Measurements from ENCODE around the gene PABPN1L.

DNA sequence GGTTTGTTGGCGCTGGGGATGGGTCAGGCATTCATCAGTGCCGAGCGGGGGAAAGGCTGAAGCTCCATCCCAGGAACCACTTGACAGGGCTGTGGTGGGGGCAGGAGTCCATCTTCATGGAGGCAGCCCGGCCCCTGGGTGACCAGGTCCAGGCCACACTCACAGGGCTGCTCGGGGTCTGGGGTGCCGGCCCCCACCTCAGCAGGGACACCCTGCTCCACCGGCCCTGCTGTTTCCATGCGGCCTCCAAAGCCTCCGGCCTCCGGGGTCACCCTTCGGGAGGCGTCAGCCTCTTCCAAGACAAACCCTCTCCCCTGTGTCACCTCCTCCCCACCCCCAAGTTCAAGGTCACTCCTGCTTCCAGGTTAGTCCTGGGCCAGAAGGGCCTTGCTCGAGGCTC lies 31.8 kb downstream of the PABPN1L start:
- TF ChIP-seq, protein P1, sequence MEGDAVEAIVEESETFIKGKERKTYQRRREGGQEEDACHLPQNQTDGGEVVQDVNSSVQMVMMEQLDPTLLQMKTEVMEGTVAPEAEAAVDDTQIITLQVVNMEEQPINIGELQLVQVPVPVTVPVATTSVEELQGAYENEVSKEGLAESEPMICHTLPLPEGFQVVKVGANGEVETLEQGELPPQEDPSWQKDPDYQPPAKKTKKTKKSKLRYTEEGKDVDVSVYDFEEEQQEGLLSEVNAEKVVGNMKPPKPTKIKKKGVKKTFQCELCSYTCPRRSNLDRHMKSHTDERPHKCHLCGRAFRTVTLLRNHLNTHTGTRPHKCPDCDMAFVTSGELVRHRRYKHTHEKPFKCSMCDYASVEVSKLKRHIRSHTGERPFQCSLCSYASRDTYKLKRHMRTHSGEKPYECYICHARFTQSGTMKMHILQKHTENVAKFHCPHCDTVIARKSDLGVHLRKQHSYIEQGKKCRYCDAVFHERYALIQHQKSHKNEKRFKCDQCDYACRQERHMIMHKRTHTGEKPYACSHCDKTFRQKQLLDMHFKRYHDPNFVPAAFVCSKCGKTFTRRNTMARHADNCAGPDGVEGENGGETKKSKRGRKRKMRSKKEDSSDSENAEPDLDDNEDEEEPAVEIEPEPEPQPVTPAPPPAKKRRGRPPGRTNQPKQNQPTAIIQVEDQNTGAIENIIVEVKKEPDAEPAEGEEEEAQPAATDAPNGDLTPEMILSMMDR (IDR thresholded peaks at IDR 0.05): no peak
- TF ChIP-seq, protein P2, sequence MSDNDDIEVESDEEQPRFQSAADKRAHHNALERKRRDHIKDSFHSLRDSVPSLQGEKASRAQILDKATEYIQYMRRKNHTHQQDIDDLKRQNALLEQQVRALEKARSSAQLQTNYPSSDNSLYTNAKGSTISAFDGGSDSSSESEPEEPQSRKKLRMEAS (IDR thresholded peaks at IDR 0.05): no peak
- TF ChIP-seq POLR2A (IDR thresholded peaks at IDR 0.05; ENCODE audit: low read length): no peak
- TF ChIP-seq, protein P3, sequence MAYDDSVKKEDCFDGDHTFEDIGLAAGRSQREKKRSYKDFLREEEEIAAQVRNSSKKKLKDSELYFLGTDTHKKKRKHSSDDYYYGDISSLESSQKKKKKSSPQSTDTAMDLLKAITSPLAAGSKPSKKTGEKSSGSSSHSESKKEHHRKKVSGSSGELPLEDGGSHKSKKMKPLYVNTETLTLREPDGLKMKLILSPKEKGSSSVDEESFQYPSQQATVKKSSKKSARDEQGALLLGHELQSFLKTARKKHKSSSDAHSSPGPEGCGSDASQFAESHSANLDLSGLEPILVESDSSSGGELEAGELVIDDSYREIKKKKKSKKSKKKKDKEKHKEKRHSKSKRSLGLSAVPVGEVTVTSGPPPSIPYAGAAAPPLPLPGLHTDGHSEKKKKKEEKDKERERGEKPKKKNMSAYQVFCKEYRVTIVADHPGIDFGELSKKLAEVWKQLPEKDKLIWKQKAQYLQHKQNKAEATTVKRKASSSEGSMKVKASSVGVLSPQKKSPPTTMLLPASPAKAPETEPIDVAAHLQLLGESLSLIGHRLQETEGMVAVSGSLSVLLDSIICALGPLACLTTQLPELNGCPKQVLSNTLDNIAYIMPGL (CRISPR knock-in tag; IDR thresholded peaks at IDR 0.05; ENCODE audit: borderline replicate concordance): no peak
- TF ChIP-seq RFX5 (IDR thresholded peaks at IDR 0.05): no peak
- no peak for TF ChIP-seq HDAC2 (IDR thresholded peaks at IDR 0.05)
